ENCODE data around the gene PRAF2. TPM values are rescaled to one million over a fixed set of nuclear protein-coding genes. Genes with fewer than 3 reads are reported as not detected.
A peak's percentile ranks its signal among the peaks of the same experiment; 100 is the strongest.

The PRAF2 gene
- total RNA-seq, 4 donors from 2014 or later, result 19.2 to 32.9 (median 22.1) TPM

DNA sequence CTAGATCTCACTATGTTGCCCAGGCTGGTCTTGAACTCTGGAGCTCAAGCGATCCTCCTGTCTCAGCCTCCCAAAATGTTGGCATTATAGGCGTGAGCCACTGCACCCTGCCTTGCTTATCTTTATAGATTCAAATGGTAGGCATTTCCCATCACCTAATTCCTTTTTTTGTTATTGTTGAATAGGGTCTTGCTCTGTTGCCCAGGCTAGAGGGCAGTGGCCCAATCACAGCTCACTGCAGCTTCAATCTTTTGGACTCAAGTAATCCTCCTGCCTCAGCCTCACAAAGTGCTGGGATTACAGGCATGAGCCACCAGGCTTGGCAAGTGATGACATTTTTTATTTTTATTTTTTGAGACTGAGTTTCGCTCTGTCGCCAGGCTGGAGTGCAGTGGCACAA lies 22.6 kb upstream of the PRAF2 start:
- WGBS, 2 donors, result 97 to 100% methylated on average over 4 of the region's 4 CpGs
- no peak overlapping the region for H3K27ac ChIP-seq
- H3K9me3 ChIP-seq, result no peaks in the 10 kb centered on the region
- TF ChIP-seq, protein P1, sequence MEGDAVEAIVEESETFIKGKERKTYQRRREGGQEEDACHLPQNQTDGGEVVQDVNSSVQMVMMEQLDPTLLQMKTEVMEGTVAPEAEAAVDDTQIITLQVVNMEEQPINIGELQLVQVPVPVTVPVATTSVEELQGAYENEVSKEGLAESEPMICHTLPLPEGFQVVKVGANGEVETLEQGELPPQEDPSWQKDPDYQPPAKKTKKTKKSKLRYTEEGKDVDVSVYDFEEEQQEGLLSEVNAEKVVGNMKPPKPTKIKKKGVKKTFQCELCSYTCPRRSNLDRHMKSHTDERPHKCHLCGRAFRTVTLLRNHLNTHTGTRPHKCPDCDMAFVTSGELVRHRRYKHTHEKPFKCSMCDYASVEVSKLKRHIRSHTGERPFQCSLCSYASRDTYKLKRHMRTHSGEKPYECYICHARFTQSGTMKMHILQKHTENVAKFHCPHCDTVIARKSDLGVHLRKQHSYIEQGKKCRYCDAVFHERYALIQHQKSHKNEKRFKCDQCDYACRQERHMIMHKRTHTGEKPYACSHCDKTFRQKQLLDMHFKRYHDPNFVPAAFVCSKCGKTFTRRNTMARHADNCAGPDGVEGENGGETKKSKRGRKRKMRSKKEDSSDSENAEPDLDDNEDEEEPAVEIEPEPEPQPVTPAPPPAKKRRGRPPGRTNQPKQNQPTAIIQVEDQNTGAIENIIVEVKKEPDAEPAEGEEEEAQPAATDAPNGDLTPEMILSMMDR (IDR thresholded peaks at IDR 0.05), result no peak
- TF ChIP-seq POLR2A (IDR thresholded peaks at IDR 0.05), result no peak
- no peaks in the 10 kb centered on the region for H3K4me1 ChIP-seq
- no peaks in the 10 kb centered on the region for H3K36me3 ChIP-seq
- DNase-seq, result no peak
- H3K4me3 ChIP-seq (replicated peaks in 1 of 3), result no peak overlapping the region
- H3K27me3 ChIP-seq, result no peaks in the 10 kb centered on the region
- intact Hi-C loops (cut with DNase I), result no loop called here

DNA sequence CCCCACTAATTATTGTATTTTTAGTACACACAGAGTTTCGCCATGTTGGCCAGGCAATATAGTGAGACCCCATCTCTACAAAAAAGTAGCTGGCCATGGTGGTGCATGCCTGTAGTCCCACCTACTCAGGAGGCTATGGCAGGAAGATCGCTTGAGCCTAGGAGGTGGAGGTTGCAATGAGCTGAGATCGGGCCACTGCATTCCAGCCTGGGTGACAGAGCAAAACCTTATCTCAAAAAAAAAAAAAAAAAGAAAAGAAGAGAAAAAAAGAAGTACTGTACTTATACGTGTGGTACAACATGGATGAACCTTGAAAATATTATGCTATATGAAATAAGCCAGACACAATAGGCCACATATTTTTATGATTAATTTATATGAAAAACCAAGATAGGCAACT lies 15.8 kb upstream of the PRAF2 start:
- DNase-seq, result no peak
- WGBS, 2 donors, result 80 to 84% methylated on average over 4 of the region's 4 CpGs
- intact Hi-C loops (cut with DNase I), result no loop called here
- no peaks in the 10 kb centered on the region for H3K27me3 ChIP-seq
- H3K4me1 ChIP-seq, result no peaks in the 10 kb centered on the region
- no peaks in the 10 kb centered on the region for H3K36me3 ChIP-seq
- TF ChIP-seq POLR2A (IDR thresholded peaks at IDR 0.05), result no peak
- TF ChIP-seq, protein P1 (IDR thresholded peaks at IDR 0.05), result no peak
- H3K27ac ChIP-seq, result no peak overlapping the region
- H3K9me3 ChIP-seq, result no peaks in the 10 kb centered on the region
- H3K4me3 ChIP-seq (replicated peaks in 1 of 3), result no peak overlapping the region

DNA sequence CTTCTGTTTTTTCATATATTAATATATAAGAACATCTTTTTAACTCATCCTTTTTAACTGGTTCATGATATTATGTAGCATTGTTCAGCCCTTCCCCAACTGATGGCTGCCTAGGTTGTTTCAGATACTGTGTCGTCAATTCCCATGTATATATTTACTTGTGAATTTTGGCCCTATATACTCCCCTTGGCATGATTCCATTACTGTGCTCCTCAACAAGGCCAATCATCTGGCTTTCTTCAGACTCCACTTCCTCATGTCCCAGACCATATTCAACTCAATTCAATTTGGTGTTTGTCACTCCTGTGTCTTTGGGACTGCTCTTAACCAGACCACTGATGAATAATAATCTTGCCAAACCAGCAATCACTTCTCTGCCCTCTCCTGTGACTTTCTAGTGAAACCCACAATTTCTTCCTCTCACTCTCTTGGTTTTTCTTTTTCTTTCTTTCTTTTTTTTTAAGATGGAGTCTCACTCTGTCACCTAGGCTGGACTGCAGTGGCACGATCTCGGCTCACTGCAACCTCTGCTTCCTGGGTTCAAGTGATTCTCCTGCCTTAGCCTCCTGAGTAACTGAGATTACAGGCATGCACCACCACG lies 8.6 kb upstream of the PRAF2 start:
- no peak for TF ChIP-seq POLR2A (IDR thresholded peaks at IDR 0.05)
- TF ChIP-seq, protein P1 (IDR thresholded peaks at IDR 0.05), result no peak
- Histone ChIP-seq H3K36me3 (no peaks in the 10 kb centered on the region), H3K4me3 (replicated peaks in 1 of 3) (no peak overlapping the region), H3K9me3 (no peaks in the 10 kb centered on the region), H3K4me1 (no peaks in the 10 kb centered on the region), H3K27ac (no peak overlapping the region), H3K27me3 (no peaks in the 10 kb centered on the region)
- WGBS, 2 donors, result 86 to 87% methylated on average over 4 of the region's 4 CpGs
- intact Hi-C loops (cut with DNase I), result no loop called here
- DNase-seq, result no peak

DNA sequence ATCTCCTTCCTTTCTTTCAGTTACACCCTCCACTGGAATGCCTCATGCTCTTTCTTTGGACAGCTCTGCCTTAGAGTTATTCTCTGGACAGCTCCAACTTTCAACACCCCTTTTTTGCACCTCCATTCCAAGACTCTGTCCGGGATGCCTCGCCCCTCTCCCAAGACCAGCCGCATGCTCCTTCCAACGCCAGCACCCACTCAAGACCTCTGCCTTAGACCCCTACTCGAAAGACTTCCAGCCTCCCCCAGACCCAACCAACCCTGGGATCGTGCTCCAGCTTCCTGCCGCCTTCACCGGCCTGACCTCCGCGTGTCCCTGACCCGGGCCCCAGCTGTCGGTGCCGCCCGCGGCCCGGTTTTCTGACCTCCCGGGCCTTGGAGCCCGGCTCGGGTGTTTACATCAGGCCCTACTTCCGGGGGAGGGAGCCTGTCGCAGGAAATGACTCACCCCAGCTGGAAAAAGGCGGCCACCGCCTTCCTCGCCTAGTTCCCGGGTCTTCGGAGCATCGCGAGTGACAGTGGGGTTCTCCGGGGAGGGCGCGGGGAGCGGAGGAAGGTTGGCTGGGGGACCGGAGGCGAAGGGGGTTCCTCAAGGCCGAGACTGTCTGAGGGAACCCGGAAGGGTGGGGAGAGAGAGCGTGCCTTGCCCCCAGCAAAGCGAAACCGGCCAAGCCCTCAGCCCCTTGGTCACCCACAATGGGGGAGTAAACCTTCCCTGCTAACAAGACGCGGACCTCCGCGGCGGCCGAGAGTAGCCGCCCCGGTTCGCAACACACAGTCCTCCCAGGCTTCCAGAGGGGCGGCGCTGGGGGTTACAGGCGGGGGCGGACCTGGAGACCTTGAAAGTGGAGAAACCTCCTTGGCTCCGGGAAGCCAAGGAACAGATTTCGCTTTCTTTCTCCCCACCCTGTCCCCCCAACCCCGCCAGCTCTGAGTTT lies 6.0 kb upstream of the PRAF2 start, which contains the start of gene WDR45:
Gene WDR45, minus strand, starts transcription at position 399 of the 940 bp plus-strand sequence. CDS start 1,792 bp downstream, outside the sequence.
- Histone ChIP-seq H3K27me3 (no peaks in the 10 kb centered on the region), H3K27ac (peak within 1 kb of the TSS; percentile 65 to 93 (median 84)), H3K4me1 (no peaks in the 10 kb centered on the region), H3K36me3 (no peaks in the 10 kb centered on the region), H3K9me3 (no peaks in the 10 kb centered on the region), H3K4me3 (replicated peaks in 1 of 3) (peak within 1 kb of the TSS; percentile 20 to 65 (median 56))
- DNase-seq, result peak; percentile 69 to 75
- intact Hi-C loops (cut with DNase I), result no loop called here
- TF ChIP-seq, protein P1 (IDR thresholded peaks at IDR 0.05), result no peak
- peak in 1 of 2 donors; percentile 72 for TF ChIP-seq POLR2A (IDR thresholded peaks at IDR 0.05)
- WGBS, 2 donors, result 0 to 6% methylated on average over 6 of the region's 55 CpGs

DNA sequence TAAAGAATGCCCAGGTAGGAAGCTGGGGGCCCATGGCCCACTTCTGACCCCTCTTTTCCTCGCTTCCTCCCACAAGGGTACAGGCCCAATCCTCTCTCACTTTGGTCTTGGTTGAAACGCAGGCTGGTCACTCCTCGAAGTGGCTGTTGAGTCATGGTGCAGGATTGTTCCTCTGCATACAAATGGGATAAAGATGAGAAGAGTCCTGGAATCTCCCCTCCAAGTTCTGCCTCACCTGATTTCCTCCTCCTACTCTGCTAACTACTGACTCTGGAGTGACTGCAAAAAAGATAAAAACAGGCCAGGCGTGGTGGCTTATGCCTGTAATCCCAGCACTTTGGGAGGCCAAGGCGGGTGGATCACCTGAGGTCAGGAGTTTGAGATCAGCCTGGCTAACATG lies 4.1 kb upstream of the PRAF2 start:
- peaks cover 0 to 6% of the 10 kb centered on the region in 2 donors for H3K4me1 ChIP-seq
- intact Hi-C loops (cut with DNase I), result no loop called here
- 94% methylated on average over 2 to 4 of the region's 5 CpGs for WGBS, 2 donors
- no peaks in the 10 kb centered on the region for H3K27me3 ChIP-seq
- H3K36me3 ChIP-seq, result no peaks in the 10 kb centered on the region
- H3K4me3 ChIP-seq (replicated peaks in 1 of 3), result no peak overlapping the region
- no peak for DNase-seq
- TF ChIP-seq POLR2A (IDR thresholded peaks at IDR 0.05), result no peak
- TF ChIP-seq, protein P1 (IDR thresholded peaks at IDR 0.05), result no peak
- no peaks in the 10 kb centered on the region for H3K9me3 ChIP-seq
- H3K27ac ChIP-seq, result no peak overlapping the region
